DMS53 (cell line): ENCODE measurements around the gene TPI1.
"Not testable (repeated sequence)": the region's sequence is repeated elsewhere in the genome, so short reads cannot be mapped to it uniquely, and the experiment has no call there.

Experiments used
- DNase-seq: peaks from one replicate; lab custom pipeline; 2025; lab: John Stamatoyannopoulos, UW

The TPI1 gene

GRCh38 chr12:6894321-6894720 lies 27.0 kb downstream of the TPI1 start:
- DNase-seq = no peak

GRCh38 chr12:6896846-6897435 lies 29.6 kb downstream of the TPI1 start:
- DNase-seq = no peak

GRCh38 chr12:6899427-6899826 lies 32.1 kb downstream of the TPI1 start:
- no peak for DNase-seq

GRCh38 chr12:6899837-6900519 lies 32.6 kb downstream of the TPI1 start:
- peak; percentile 75 for DNase-seq

- DNase-seq = no peak
These were observed 35.1 kb downstream of the TPI1 start for GRCh38 chr12:6902448-6902847.

GRCh38 chr12:6903722-6904121 lies 36.4 kb downstream of the TPI1 start:
- DNase-seq = peak; percentile 60

GRCh38 chr12:6904280-6905276 lies 37.2 kb downstream of the TPI1 start, which contains the start of gene LRRC23:
LRRC23 (plus strand) TSS chr12:6904822; CDS start chr12:6905634, 812 bp downstream.
- DNase-seq = peak; percentile 100

- no peak for DNase-seq
These were observed 38.2 kb downstream of the TPI1 start for GRCh38 chr12:6905414-6906040.

GRCh38 chr12:6908141-6908540 lies 40.8 kb downstream of the TPI1 start:
- DNase-seq = not testable (repeated sequence)

GRCh38 chr12:6909421-6910145 lies 42.3 kb downstream of the TPI1 start:
- DNase-seq = no peak

- no peak for DNase-seq
These were observed 45.0 kb downstream of the TPI1 start for GRCh38 chr12:6912164-6912935.

- peak; percentile 88 for DNase-seq
These were observed 47.1 kb downstream of the TPI1 start, which contains the start of gene ENO2 for GRCh38 chr12:6914246-6914946. ENO2 (plus strand) TSS chr12:6914580; CDS start chr12:6915833, 1,253 bp downstream.

- DNase-seq = peak; percentile 65
These were observed 47.8 kb downstream of the TPI1 start for GRCh38 chr12:6914947-6915788.

GRCh38 chr12:6915789-6916285 lies 48.5 kb downstream of the TPI1 start:
- no peak for DNase-seq

- no peak for DNase-seq
These were observed 49.3 kb downstream of the TPI1 start for GRCh38 chr12:6916426-6917200.

GRCh38 chr12:6917491-6918231 lies 50.3 kb downstream of the TPI1 start:
- DNase-seq = no peak

- no peak for DNase-seq
These were observed 52.3 kb downstream of the TPI1 start for GRCh38 chr12:6919588-6919987.
